Left hindlimb (tissue), 1 donor: ENCODE measurements around the gene GDPD5.
A peak's percentile ranks its signal among the peaks of the same experiment; 100 is the strongest.

Experiments used
- DNase-seq: peaks from one replicate; pipeline ENCODE4 v3.0.0-alpha.2; 2018

Gene GDPD5

DNA sequence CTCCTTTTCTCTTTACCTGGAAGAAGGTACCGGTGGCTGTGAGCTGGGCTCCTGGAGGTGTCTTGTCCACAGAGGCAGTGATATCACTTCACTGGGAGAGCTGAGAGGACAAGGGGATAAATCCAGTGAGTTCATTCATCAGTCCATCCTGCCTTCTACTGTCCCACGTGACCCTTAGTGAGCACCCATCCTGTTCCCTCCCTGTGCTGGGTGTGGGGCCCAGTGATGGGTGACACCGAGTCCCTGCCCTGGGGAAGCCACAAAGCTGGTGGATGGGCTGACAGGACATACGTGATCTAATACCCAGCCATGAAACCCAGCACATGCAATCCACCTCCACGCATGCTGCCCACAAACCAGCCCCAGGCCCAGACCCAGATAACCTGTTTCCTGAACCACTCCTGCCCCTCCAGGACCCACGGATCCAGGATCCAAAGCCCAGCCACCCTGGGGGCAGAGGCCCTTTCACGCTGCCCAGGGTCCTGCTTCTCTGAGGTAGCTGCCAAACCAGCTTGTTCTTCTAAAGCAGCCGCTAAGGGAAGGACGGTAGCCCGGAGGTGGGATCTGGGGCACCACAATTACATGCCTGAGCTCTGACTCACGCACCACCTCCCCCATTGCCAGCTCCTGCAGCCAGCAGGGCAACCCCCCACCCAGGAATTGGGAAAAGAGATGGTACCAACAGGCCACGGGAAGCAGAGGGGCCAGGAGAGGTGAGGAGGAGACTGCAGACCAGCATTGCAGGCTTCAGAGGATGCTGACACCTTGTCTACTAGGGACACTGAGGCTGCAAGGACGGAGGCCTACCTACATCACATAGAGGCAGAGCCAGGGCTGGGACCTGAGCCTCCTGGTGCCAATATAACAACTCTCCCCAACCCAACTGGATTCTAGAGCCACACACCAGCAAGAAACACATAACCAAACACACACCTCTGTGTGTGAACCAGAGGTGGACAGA is 35.2 kb downstream of the GDPD5 start:
- no peak for DNase-seq

DNA sequence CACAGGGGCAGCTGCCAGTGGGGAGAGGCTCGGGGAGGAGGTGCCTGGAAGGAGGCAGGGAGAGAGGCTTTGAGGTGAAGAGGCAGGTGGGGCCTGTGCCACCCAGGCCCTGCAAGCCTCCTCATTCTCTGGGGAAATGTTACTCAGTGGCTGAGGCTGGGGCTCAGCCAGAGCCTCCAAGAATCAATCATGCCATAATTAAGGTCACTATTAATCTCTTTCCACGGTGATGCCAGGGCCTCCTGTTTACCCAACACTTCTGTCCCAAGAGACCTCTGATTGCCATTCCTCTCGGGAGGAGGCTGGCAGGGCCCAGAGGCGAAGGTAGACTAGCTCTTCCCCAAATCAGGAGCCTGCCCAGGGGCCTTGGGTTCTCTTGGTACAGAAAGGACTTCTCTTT is 38.4 kb downstream of the GDPD5 start:
- no peak for DNase-seq

DNA sequence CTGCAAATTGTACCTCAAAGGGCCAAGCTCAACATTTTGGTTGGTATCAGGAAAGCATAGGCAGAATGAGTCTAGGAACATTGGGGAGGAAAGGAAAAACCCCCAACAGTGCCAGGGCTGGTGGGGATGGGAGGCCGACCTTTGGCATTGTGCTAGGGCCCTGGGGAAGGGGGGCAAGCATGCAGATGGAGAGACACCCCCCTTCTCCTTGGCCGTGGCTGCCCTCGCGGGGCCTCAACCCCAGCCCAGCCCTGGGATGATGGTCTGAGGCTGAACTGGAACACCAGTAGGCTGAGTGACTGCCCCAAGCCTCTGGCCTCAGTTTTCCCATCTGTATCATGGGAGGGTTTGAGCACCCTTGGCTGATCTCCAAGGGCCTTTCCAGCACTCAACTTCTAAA is 40.0 kb downstream of the GDPD5 start:
- DNase-seq: no peak

DNA sequence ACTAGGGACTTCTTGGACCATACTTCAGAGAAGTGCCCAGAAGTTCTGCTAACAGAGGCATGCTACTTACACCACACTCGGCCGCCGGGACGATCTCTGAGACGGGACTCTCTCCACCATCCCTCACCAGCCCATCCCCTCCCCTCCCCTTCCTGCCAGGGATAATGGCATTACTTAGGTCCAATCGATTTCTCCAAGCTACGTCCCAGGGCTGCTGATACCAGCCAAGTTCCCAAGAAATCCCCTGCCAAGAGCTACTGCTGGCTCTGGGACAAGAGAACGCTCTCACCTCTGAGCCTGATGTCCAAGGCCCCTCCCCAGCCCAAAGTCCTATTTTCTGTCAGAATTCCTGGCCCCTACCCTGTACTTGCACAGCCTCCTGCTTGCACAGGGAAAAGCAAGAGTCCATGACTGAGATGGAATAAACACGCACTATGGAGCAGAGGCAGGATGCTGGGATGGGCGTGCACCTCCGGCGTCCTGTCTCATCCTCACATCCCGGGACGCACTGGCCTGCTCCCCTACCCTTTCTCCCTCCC is 42.7 kb downstream of the GDPD5 start:
- no peak for DNase-seq

- no peak for DNase-seq
These were observed 43.7 kb downstream of the GDPD5 start for GRCh38 chr11:75481922-75482606.

GRCh38 chr11:75481223-75481921 is 44.4 kb downstream of the GDPD5 start:
- DNase-seq: no peak

- DNase-seq: no peak
These were observed 45.3 kb downstream of the GDPD5 start for GRCh38 chr11:75480185-75481175.

DNA sequence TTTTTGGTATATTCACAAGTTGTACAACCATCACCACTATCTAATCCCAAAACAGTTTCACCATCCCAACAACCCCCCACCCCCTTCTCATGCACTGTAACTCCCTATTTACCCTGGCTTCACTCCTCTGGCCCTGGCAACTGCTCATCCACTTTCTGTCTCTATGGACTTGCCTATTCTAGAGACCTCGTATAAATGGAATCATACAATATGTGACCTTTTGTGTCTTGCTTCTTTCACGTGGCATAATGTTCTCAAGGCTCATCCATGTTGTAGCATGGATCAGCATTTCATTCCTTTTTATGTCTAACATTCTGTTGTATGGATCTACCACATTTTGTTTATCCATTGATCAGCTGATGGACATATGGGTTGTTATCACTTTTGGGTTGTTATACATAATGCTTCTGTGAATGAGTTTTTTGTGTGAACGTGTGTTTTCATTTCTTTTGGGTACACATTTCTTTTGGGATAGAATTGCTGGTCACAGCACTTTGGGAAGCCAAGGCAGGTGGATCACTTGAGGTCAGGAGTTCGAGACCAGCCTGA is 46.1 kb downstream of the GDPD5 start:
- DNase-seq: no peak

GRCh38 chr11:75478783-75479596 is 46.8 kb downstream of the GDPD5 start:
- no peak for DNase-seq

GRCh38 chr11:75477614-75477935 is 48.2 kb downstream of the GDPD5 start:
- no peak for DNase-seq

GRCh38 chr11:75476739-75477613 is 48.8 kb downstream of the GDPD5 start:
- no peak for DNase-seq

- no peak for DNase-seq
These were observed 49.7 kb downstream of the GDPD5 start for GRCh38 chr11:75475767-75476650.

GRCh38 chr11:75474878-75475766 is 50.6 kb downstream of the GDPD5 start:
- peak; percentile 70 for DNase-seq

DNA sequence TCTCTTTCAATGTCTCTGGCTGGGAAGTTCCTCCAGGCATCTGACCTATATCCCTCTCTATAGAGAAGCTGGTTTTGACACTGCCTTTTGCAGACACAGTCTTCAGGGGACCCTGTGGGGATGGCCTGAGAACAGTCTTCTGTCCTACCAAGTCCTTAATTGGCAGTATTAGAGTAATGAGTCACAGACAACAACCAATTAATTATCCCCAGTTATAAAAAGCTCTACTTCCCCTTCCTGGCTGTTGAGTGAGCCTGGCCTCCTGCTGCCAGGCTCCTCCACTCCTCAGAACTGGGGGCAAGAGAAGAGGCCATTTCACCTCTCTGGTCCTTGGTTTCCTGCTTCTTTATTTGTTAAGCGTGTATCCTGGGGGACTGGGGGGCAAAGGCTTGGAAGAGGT is 51.5 kb downstream of the GDPD5 start:
- no peak for DNase-seq

DNA sequence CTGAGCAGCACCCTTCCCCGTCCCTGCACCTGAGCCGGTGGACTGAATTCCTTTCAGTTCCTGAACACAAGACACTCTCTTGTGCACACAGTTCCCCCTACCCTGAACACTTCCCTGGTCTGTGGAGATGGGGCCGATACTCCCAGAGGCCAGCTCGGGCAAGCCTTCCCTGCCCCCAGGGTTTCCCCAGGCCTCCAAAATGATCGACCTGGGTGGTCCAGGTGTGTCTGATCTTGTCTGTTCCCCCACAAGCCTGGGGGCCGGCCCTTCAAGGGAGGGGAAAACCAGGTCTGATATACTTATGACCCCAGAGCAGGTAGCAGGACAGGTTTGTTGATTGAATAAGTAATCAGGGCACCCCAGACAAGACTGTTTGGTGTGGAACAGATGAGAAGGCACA is 52.1 kb downstream of the GDPD5 start:
- DNase-seq: no peak

DNA sequence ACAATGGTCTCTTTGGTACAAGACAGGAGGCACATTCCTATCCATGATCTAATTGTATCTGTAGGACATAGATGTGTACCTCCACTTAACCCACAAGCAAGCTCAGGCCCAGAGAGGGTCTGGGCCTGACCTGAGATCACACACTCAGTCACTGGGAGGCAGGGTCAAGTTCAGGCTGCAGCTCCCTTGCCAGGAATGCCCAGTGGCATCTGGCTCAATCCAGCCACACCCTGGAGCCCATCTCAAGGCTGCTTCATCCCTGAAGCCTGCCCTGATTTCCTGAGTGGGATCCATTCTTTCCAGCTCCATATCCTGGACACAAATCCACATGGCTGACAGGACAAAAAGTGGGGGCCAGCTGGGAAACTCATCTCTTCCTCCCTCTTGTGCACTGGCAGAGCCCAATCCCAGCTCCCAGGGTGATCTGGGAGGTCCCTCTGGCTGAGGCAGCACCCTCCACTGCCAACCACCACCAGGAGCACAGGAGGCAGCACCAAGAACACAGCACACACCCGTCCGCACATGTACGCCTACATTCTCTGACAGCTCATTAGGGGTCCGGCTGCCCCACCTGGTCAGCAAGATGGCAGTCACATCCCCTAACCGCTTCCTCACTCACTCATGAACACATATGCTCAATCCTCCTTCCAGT is 53.5 kb downstream of the GDPD5 start:
- no peak for DNase-seq
